GM12878 (cell line): ENCODE data around the gene JAG1. TPM values are rescaled to one million over a fixed set of nuclear protein-coding genes. Genes with fewer than 3 reads are reported as not detected.

Source experiments
- ATAC-seq: fragments of 200-7000 bp; cut with Tn5 transposase; 3 replicates; pipeline ENCODE4 v1.9.1; 2020; ENCODE audit warnings: mild to moderate bottlenecking, moderate library complexity
- BruUV-seq: library from RNA; stranded (reverse); fragments of 400-500 nt; replicated peaks from 2 replicates; lab custom pipeline; 2021; lab: Mats Ljungman, UMichigan
- CTCF ChIA-PET: fragments of 300-600 bp; sonication (Branson Sonifier 250); formaldehyde crosslinking; extraction: SDS; loops from one replicate; lab custom pipeline; 2021; ENCODE audit warnings: inconsistent platforms; lab: Yijun Ruan, JAX
- POLR2A ChIA-PET: fragments of 350-600 bp; formaldehyde crosslinking; extraction: SDS; loops from one replicate; lab custom pipeline; 2021; ENCODE audit warnings: inconsistent platforms; lab: Charles Lee
- RAD21 ChIA-PET: fragments of 300-600 bp; sonication (Branson Sonifier 250); formaldehyde crosslinking; loops from one replicate; lab custom pipeline; 2023; ENCODE audit warnings: antibody characterized with exemption; ENCODE audit not compliant: unreplicated experiment; lab: Charles Lee
- SMC1A ChIA-PET: fragments of 300-600 bp; sonication (Branson Sonifier 250); formaldehyde crosslinking; loops from one replicate; lab custom pipeline; 2023; ENCODE audit not compliant: unreplicated experiment, uncharacterized antibody; lab: Charles Lee
- DNase-seq: peaks from one replicate; pipeline ENCODE4 v3.0.0-alpha.2; 2011; ENCODE audit warnings: low read depth, low spot score
- FAIRE-seq: peaks from 3 replicates; lab custom pipeline; 2011; peaks lifted over from hg19 to GRCh38; lab: Jason Lieb, UNC
- H2AFZ ChIP-seq: 2 replicates; pipeline ENCODE4 v1.6.0; 2011; ENCODE audit warnings: low read depth, low read length, control low read depth; ENCODE audit not compliant: control insufficient read depth
- H3K27ac ChIP-seq: 2 replicates; pipeline ENCODE4 v1.5.1; 2011; ENCODE audit warnings: control low read depth; ENCODE audit not compliant: control insufficient read depth, insufficient read depth
- H3K27me3 ChIP-seq, 2 experiments: replicated peaks in 1 of 2; 2 replicates each; pipeline versions ENCODE4 v1.6.0 to v1.6.1; 2011; ENCODE audit warnings: low read length in 1 of 2; ENCODE audit not compliant: control insufficient read depth in 2 of 2, insufficient read depth in 2 of 2
- H3K36me3 ChIP-seq, 2 experiments: 2 replicates each; pipeline ENCODE4 v1.5.1; 2011; ENCODE audit warnings: low read length in 1 of 2; ENCODE audit not compliant: control insufficient read depth in 2 of 2, insufficient read depth in 2 of 2
- H3K4me1 ChIP-seq: 2 replicates; pipeline ENCODE4 v1.6.1; 2011; ENCODE audit warnings: mild to moderate bottlenecking, low read length, moderate library complexity, mixed read lengths; ENCODE audit not compliant: control insufficient read depth, insufficient read depth
- H3K4me2 ChIP-seq: 2 replicates; pipeline ENCODE4 v1.6.0; 2011; ENCODE audit warnings: control low read depth; ENCODE audit not compliant: control insufficient read depth, insufficient read depth
- H3K4me3 ChIP-seq: fragments of 200-600 bp; sonication (generic); 2 replicates; pipeline ENCODE4 v1.5.1; 2016
- H3K79me2 ChIP-seq: 2 replicates; pipeline ENCODE4 v1.6.0; 2011; ENCODE audit warnings: low read length; ENCODE audit not compliant: control insufficient read depth, insufficient read depth
- H3K9ac ChIP-seq: 2 replicates; pipeline ENCODE4 v1.8.0; 2011; ENCODE audit warnings: low read length, control low read depth, mixed read lengths; ENCODE audit not compliant: control insufficient read depth, insufficient read depth
- H3K9me3 ChIP-seq: replicated peaks from 3 replicates; pipeline ENCODE4 v1.5.1; 2011; ENCODE audit warnings: mild to moderate bottlenecking, low read length; ENCODE audit not compliant: control insufficient read depth, insufficient read depth
- H4K20me1 ChIP-seq: 2 replicates; pipeline ENCODE4 v1.6.0; 2011; ENCODE audit not compliant: control insufficient read depth, insufficient read depth
- BCLAF1 ChIP-seq: fragments of 450-650 bp; IDR thresholded peaks from 2 replicates; pipeline ENCODE4 v1.6.1; 2017; ENCODE audit warnings: antibody characterized with exemption, mild to moderate bottlenecking, moderate library complexity
- CHD2 ChIP-seq: IDR thresholded peaks from 2 replicates; pipeline ENCODE4 v1.6.1; 2011; ENCODE audit warnings: low read depth, low read length, improper control_type of control experiment, borderline replicate concordance
- DPF2 ChIP-seq: fragments of 450-650 bp; IDR thresholded peaks from 2 replicates; pipeline ENCODE4 v1.6.1; 2017; ENCODE audit warnings: mild to moderate bottlenecking
- EGR1 ChIP-seq, 2 experiments: IDR thresholded peaks; 1 replicate in 1 of 2; 2 replicates in 1 of 2; pipeline ENCODE4 v1.6.1; 2011 to 2012; ENCODE audit warnings: low read depth in 2 of 2, low read length in 2 of 2, borderline replicate concordance in 1 of 2, mild to moderate bottlenecking in 1 of 2, moderate library complexity in 1 of 2
- IRF3 ChIP-seq: fragments of 450-650 bp; IDR thresholded peaks from 2 replicates; pipeline ENCODE4 v1.6.1; 2014; ENCODE audit warnings: mild to moderate bottlenecking
- NFYB ChIP-seq: IDR thresholded peaks from 2 replicates; pipeline ENCODE4 v1.6.1; 2011; ENCODE audit warnings: low read depth, mild to moderate bottlenecking, low read length, improper control_type of control experiment, moderate library complexity; ENCODE audit not compliant: insufficient read depth
- RCOR1 ChIP-seq: conservative IDR thresholded peaks from 2 replicates; pipeline ENCODE4 v1.6.1; 2012; ENCODE audit warnings: low read depth, low read length, improper control_type of control experiment
- RELB ChIP-seq: fragments of 450-650 bp; IDR thresholded peaks from 2 replicates; pipeline ENCODE4 v1.6.1; 2017; ENCODE audit warnings: low read depth, mild to moderate bottlenecking, moderate library complexity
- SREBF1 ChIP-seq: IDR thresholded peaks from 2 replicates; pipeline ENCODE4 v1.6.1; 2012; ENCODE audit warnings: mild to moderate bottlenecking, low read length
- USF1 ChIP-seq: IDR thresholded peaks from 2 replicates; pipeline ENCODE4 v1.6.1; 2011; ENCODE audit warnings: borderline replicate concordance, low read depth, mild to moderate bottlenecking, moderate library complexity, mixed read lengths, low read length; ENCODE audit not compliant: insufficient read depth; ENCODE audit errors: extremely low read length
- ZNF622 ChIP-seq: fragments of 450-650 bp; IDR thresholded peaks from 2 replicates; pipeline ENCODE4 v1.6.1; 2017; ENCODE audit warnings: mild to moderate bottlenecking, inconsistent platforms
- ZSCAN29 ChIP-seq: fragments of 450-650 bp; IDR thresholded peaks from 2 replicates; pipeline ENCODE4 v1.6.1; 2017; ENCODE audit warnings: mild to moderate bottlenecking, moderate library complexity
- WGBS: methylation state at CpG from one replicate; pipeline ENCODE4 v1.1.6; 2016; ENCODE audit warnings: low lambda C conversion rate; ENCODE audit not compliant: insufficient replicate concordance, insufficient coverage; ENCODE audit errors: missing lambda C conversion rate; 5-methylcytosine and 5-hydroxymethylcytosine counted together
- in situ Hi-C: fragments of 300-500 bp; cut with MboI; formaldehyde crosslinking; loops from 9 replicates; pipeline ENCODE4 v1.14.3; 2018; ENCODE audit warnings: mixed read lengths
- intact Hi-C: fragments of 100-400 bp; cut with micrococcal nuclease; formaldehyde crosslinking; loops from one replicate; pipeline ENCODE4 v1.14.2; 2022; ENCODE audit not compliant: unreplicated experiment
- polyA plus RNA-seq, 11 experiments: library from polyadenylated mRNA; depleted of rRNA in 4 of 11; unstranded in 6 of 11; stranded (reverse) in 5 of 11; fragments of >200 nt; fragmentation: Nextera tagmentation in 4 of 11; fragmentation: Illumina TruSeq in 1 of 11; extraction: Ambion mirVana in 4 of 11; extraction: Trizol in 1 of 11; gene quantifications; 1 replicate in 1 of 11; 2 replicates in 10 of 11; pipeline versions ENCODE4 v1.2.1 to v1.2.3, GENCODE V29; 2011 to 2016; ENCODE audit warnings: inconsistent platforms in 2 of 11, missing spikeins in 2 of 11, low read depth in 1 of 11
- total RNA-seq, 4 experiments: library from RNA; depleted of rRNA in 3 of 4; stranded (reverse); fragments of >200 nt in 3 of 4; fragmentation: Illumina TruSeq in 1 of 4; extraction: Trizol in 1 of 4; gene quantifications; 2 replicates each; pipeline versions ENCODE4 v1.2.1 to v1.2.3, GENCODE V29; 2013 to 2021

JAG1 gene
- total and polyA plus RNA-seq, 10 of the 15 experiments (the other 5 are each of a cell fraction or from before 2014, with no cell fraction given): 0.66 to 6.9 (median 1.8) TPM

GRCh38 chr20:10671221-10671918 is 2.4 kb downstream of the JAG1 start (continued):
- TF ChIP-seq EGR1 (IDR thresholded peaks at IDR 0.05; ENCODE audit: borderline replicate concordance in 1 of 2, low read depth in 2 of 2, low read length in 2 of 2) (0 out of 3 replicates have a peak, but pooled peaks of 1 of the 2 experiments have one; percentile 2), RCOR1 (no peak), IRF3 (no peak), ZSCAN29 (no peak)
- TF ChIP-seq, all 136 proteins: peak for 24

- H3K27ac ChIP-seq: peak overlapping the region; percentile 47
- FAIRE-seq: peak; percentile 99
- H3K9ac ChIP-seq: peak overlapping the region; percentile 52
- H2AFZ ChIP-seq: no peak overlapping the region
- peak overlapping the region; percentile 81 for H3K4me3 ChIP-seq
- ChIA-PET RAD21 (interaction anchor here (0.5 to 3.6 kb wide), 22 partner anchors 8 to 876 kb away, joined by 3 to 30 read pairs (median 4); no protein-coding TSS in a partner anchor), SMC1A (interaction anchor here (0.6 to 2.3 kb wide), 25 partner anchors 11 to 879 kb away, joined by 3 to 15 read pairs (median 5); partner anchors contain the start of gene SLX4IP), CTCF (interaction anchor here (0.6 to 2.6 kb wide), 29 partner anchors 11 to 873 kb away, joined by 3 to 14 read pairs (median 4); partner anchors contain the start of genes MKKS and SLX4IP), POLR2A (interaction anchor here (0.6 to 1.1 kb wide), 7 partner anchors 112 to 601 kb away, joined by 3 to 5 read pairs (median 3); partner anchors contain the start of gene MKKS)
- TSS peak; percentile 40 for BruUV-seq
- H3K4me1 ChIP-seq: peaks cover 27% of the 10 kb centered on the region
- H3K36me3 ChIP-seq: no peaks in the 10 kb centered on the region; a peak in 2 of 4 replicates
- peaks cover 10% of the 10 kb centered on the region for H3K79me2 ChIP-seq
- no peaks in the 10 kb centered on the region; the same call in 1 of the 2 replicates for H4K20me1 ChIP-seq
- ATAC-seq: peak; percentile 44
- in situ Hi-C loops: loop anchor here (5.0 to 10.0 kb wide), 2 partner anchors 602 to 874 kb away; no protein-coding TSS in a partner anchor
- 2% methylated on average over 18 of the region's 18 CpGs for WGBS
- peak overlapping the region; percentile 32 for H3K4me2 ChIP-seq
- H3K9me3 ChIP-seq: no peaks in the 10 kb centered on the region
- peak; percentile 82 for DNase-seq
- peaks cover 0 to 5% of the 10 kb centered on the region in 2 experiments; a peak in 1 of 4 replicates for H3K27me3 ChIP-seq
- intact Hi-C loops: loop anchor here (2.0 to 10.0 kb wide), 8 partner anchors 118 to 786 kb away; no protein-coding TSS in a partner anchor
- TF ChIP-seq RELB (peak; percentile 75), SREBF1 (no peak), USF1 (no peak), ZNF622 (no peak), DPF2 (peak; percentile 64; the same call in 1 of the 2 replicates), BCLAF1 (no peak), CHD2 (0 out of 2 replicates have a peak, but pooled peaks have one; percentile 42), NFYB (0 out of 2 replicates have a peak, but pooled peaks have one; percentile 24)
Measured at GRCh38 chr20:10670501-10671220, 3.1 kb downstream of the JAG1 start.
